ENCODE measurements around the gene GALR1.
"Not testable (repeated sequence)": the region's sequence is repeated elsewhere in the genome, so short reads cannot be mapped to it uniquely, and the experiment has no call there.

GALR1 gene

GRCh38 chr18:77250501-77250925, 865 bp downstream of the GALR1 start:
- no peak for DNase-seq

- DNase-seq, result peak in 1 of 58 donors; percentile 5
These were observed 1.5 kb downstream of the GALR1 start for GRCh38 chr18:77250926-77251729.

DNA sequence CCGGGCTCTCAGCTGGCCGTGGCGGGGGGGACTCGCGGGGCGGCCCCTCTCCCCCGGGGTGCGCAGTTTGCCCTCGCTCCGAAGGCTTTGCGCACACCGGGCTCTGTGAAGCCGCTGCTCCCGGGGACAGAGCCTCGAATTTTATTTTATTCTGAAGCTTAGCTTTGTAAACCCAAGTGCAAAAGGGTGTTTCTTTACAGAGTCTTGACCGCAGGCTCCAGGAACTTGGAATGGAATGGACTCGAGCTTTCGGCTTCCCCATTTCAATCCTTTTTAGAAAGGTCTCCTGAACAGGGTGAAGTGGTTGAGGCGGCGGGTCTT, 2.0 kb downstream of the GALR1 start:
- no peak for DNase-seq

- DNase-seq, result no peak
These were observed 5.2 kb downstream of the GALR1 start for GRCh38 chr18:77254711-77255405.

- DNase-seq, result no peak
These were observed 5.9 kb downstream of the GALR1 start for GRCh38 chr18:77255426-77256105.

DNA sequence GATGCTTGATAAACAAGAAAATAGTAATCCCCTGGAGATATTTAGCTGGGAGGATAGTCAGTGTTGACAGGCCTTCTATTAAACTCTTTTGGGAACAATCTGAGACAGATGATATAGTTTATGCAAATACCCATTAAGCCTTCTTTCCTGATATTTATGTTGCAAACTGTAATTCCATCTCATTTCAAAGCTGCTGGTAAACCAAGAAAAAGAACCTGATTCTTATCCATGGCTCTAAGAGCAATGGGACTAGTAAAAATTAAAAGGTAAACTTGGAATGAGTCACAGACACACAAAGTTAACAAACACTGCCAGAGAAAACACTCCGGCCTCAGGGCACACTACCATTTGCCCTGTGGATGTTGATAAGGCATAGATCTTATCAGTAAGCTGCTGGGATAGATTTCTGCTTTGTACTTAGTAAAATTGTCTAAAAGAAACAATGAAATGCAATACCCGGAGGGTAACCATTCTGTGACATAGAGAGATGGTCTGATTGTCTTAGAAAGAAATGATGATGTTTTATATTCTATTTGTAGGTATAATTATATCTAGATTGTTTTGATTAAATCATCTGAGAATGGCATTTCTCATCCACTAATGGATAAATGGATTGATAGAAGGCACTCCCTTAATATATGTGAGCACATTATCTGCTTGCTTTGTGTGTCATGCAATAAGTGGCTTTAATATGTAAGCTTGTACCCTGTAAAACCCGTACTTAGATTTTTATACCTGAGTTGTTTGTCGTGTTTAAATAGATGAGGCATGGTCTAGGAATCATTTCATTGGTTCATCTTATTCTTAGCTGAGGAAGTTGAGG, 13.2 kb downstream of the GALR1 start:
- no peak for DNase-seq

DNA sequence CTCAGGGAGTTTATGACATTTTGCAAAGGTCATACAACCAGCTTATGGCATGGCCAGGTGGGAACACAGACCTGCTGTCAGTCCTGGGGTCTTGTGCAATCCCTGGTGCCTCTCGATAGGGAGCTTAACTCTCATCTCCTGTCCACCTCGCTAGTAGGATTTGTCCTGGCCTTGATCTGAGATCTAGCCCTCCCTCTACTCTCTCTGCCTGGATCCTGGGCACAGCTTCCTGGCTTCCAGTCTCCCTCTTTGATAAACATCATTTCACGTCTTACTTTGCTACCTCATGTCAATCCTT, 13.8 kb downstream of the GALR1 start:
- no peak for DNase-seq

- DNase-seq, result no peak
These were observed 18.3 kb downstream of the GALR1 start for GRCh38 chr18:77267969-77268368.

GRCh38 chr18:77268456-77268855, 18.8 kb downstream of the GALR1 start:
- DNase-seq, result no peak

- no peak for DNase-seq
These were observed 22.2 kb downstream of the GALR1 start for GRCh38 chr18:77271576-77272481.

GRCh38 chr18:77290841-77291240, 41.2 kb downstream of the GALR1 start:
- not testable (repeated sequence) for DNase-seq

DNA sequence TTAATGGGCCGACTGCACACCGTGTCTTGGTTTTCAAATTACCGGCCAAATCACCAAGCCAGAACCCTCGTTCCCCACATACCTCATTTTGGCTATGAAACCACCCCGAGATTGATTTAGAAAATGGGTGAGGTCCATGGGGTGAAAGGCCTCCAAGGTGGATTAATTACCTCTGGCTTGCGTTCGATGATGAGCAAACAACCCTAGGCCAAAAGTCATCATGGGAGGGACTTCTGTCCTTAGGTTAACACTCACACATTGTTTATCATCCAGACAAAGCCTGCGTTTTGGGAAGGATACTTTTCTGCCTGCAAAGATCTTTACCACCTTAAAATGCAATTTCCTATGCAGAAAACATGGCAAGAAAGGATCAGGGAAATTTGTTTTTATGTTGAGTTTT, 48.5 kb downstream of the GALR1 start:
- DNase-seq, result no peak

DNA sequence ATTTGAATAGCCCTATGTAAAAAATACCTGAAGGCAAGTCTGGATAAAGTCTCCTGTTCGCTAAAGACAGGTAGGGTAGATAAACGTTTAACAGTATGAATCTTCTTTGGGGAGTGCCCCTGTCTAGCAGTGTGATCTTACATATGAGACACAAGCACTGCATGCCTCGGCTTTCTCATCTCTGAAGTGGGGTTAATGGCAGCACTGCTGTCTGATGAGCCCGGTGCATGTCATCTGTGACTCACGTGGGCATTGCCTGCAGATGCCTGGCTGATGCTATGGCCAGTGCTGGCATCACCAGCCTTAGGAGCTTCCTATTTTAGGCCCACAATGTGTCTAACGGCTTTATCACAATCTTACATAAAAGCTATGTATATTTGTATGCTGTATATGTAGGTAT, 50.1 kb downstream of the GALR1 start:
- no peak for DNase-seq

DNA sequence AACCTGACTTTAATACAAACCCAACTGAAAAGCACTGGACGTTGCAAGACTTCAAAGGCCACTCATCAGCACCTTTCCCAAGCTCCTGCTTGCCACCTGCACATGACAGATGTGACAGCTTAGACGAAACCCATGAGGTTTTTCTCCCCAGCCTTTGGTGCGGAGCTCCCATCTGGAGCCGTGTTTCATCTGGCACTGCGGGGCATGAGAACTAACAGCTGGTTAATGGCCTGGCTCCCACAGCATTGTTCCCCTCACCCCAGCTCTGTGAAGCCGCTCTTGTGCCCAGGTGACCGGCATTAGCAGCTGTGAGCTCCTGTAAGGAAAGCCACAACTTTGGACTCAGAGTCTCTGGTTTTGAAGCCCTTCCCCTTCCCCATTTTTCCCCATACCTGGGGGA, 50.9 kb downstream of the GALR1 start:
- DNase-seq, result no peak

GRCh38 chr18:77304268-77304667, 54.6 kb downstream of the GALR1 start:
- no peak for DNase-seq

DNA sequence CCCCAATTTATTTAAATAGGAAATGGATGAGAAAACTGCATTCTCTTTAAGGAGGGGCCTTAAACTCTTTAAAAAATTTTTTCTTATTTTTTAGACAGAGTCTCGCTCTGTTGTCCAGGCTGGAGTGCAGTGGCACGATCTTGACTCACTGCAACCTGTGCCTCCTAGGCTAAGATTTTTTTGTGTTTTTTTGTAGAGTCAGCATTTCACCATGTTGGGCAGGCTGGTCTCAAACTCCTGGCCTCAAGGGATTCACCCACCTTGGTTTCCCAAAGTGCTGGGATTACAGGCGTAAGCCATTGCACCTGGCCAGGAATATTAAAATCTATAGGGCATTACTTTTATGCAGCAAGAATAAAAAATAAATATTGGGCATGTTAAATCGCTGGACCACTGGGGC, 56.0 kb downstream of the GALR1 start:
- no peak for DNase-seq

- DNase-seq, result no peak
These were observed 58.6 kb downstream of the GALR1 start for GRCh38 chr18:77308216-77308615.

DNA sequence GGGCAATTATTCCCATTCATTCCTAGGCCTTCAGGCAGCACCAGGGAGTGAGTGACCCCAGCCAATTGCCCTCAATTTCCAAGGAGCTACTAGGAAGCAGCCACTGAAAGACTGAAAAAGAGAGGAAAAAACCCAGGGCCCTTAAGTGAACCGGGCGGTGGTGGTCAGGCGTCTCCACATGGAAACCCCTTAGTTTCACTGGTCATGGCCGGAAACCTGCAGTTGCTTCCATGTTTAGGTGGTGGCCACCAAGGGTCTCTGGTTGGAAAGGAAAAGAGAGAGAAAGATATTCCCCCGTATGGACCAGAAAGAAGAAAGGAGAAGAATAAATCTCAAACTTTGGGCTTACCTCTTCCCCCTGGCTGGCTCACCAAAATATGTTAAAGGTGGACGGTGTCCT, 64.9 kb downstream of the GALR1 start:
- DNase-seq, result no peak

GRCh38 chr18:77314952-77315351, 65.3 kb downstream of the GALR1 start:
- no peak for DNase-seq

GRCh38 chr18:77316008-77316407, 66.4 kb downstream of the GALR1 start:
- peak in 9 of 58 donors; percentile 5 to 32 (median 12) for DNase-seq

GRCh38 chr18:77316641-77317040, 67.0 kb downstream of the GALR1 start:
- DNase-seq, result no peak
